GM21786 (cell line): Measurements from ENCODE around the gene NKIRAS1.

Experiments used
- ATAC-seq: cut with Tn5 transposase; IDR thresholded peaks from one replicate; pipeline ENCODE4 v1.9.1; 2021; ENCODE audit not compliant: unreplicated experiment

NKIRAS1 gene

DNA sequence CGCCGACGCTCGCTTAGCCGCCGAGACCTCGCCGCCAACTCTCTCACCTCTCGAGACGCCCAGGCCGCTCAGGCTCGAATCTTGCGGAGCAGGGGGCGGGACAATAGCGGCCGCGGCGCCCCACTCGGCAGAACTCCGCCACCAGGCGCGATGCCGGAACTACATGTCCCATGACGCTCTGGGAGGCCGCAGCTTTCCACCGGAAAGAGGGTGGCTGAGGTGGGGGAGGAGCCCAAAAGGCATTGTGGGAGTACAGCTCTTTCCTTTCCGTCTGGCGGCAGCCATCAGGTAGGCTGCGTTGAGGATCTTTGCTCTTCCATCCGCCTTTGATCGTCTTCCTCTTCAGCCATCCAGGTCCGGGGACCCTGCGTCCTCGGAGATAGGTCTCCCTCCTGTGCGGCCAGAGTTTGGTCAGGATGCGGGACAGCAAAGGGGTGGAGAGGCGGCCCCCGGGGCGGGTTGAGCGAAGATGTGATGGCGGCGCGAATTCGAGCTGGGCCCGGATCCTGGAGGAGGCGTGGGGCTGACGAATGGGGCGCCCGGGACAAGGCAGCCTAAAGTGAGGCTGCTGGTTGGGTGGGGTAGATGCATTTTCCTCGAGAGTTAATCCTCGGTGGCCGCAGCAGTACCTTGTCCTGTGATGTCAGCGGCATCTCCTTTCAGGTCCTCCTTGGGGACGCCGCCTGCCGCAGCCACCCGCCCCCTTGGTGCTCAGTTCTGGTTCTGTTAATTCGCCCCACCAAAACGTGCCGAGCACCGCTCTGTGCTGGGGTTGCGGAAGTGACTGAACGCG, at the start of gene NKIRAS1, which contains the start of gene RPL15:
Gene NKIRAS1, minus strand, starts transcription at position 105 of the 793 bp plus-strand sequence. CDS start 6,086 bp downstream, outside the sequence.
Gene RPL15, plus strand, starts transcription at position 247 of the 793 bp plus-strand sequence. CDS start 728 bp downstream, outside the sequence.
- ATAC-seq = peak; percentile 90

- ATAC-seq = no peak
These were observed 49.5 kb upstream of the NKIRAS1 start for GRCh38 chr3:23966328-23966727.

- ATAC-seq = no peak
These were observed 47.9 kb upstream of the NKIRAS1 start for GRCh38 chr3:23964537-23965235.

GRCh38 chr3:23961913-23962312, 45.1 kb upstream of the NKIRAS1 start:
- no peak for ATAC-seq

DNA sequence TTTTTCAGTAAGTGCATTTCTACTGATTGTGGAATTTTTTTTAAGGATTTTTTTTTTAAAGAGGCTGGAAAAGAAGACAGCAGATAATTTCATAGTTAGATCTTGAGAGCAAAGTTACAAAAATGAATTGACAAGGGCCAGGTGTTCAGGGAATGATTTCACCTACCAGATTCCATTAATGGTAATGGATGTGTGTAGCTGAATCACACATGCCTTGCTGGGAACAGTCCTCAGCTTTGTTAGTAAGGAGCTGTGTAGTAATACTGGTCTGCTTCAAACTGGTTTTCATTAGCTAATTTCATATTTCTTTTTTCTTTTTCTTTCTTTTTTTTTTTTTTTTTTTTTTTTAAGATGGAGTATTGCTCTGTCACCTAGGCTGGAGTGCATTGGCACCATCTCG, 44.3 kb upstream of the NKIRAS1 start:
- no peak for ATAC-seq

DNA sequence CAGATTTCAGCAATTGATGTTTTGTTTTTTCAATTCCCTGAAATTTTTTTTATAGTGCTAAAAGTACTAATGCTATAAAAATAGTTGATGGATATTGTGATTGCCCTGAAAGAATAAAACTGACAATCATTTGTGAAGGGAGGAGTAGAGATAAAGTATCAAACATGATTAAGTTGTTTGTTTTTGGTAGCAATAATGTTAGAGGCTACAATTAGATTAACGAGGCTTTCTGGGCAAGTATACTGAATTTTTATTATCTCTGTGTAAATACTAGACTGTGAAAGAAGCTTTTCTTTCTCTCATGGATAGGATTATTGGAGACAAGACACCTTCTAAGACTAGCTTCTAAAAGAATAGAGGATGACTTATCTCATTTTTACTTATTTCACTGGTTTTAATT, 43.9 kb upstream of the NKIRAS1 start:
- ATAC-seq = no peak

- ATAC-seq = no peak
These were observed 42.5 kb upstream of the NKIRAS1 start for GRCh38 chr3:23959135-23959900.

GRCh38 chr3:23956701-23957100, 39.9 kb upstream of the NKIRAS1 start:
- no peak for ATAC-seq

DNA sequence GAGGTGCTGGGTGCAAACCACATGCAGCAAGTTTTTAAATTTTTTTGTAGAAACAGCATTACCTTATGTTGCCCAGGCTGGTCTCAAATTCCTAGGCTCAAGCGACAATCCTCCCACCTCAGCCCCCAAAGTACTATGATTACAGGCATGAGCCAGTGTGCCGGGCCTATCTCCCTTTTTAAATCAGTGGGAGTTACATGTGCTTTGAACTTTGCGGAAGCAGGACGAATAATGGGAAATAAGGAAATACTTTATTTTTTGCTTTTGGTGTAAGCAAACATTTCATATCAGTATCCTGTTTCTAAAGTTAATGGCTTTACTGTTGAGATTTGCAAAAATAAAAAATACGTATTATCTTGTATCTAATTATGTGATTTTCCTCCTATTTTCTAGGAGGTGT, 37.4 kb upstream of the NKIRAS1 start:
- no peak for ATAC-seq

GRCh38 chr3:23953523-23953922, 36.7 kb upstream of the NKIRAS1 start:
- ATAC-seq = no peak

- ATAC-seq = peak; percentile 51
These were observed 35.9 kb upstream of the NKIRAS1 start for GRCh38 chr3:23952646-23953045.

GRCh38 chr3:23950293-23950692, 33.5 kb upstream of the NKIRAS1 start:
- peak; percentile 25 for ATAC-seq

DNA sequence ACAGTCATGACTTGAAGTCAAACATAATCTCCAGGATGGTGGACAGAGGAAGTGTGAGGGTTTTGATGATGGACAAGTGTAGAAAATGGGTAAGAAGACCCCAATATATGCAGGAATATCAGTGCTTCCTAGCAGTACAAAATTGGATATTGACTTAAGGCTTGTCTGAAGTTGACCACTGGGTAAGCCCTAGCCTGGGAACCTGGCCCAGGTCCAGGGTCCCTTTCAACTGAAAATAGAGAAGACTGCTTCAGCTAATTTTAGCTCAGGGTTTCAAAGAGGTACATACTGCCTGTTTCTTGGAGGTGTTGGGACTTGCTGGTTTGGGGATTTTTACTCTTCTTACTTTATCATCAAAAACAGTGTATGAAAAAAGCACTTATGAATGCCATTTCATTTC, 33.0 kb upstream of the NKIRAS1 start:
- peak; percentile 25 for ATAC-seq

GRCh38 chr3:23948761-23949160, 32.0 kb upstream of the NKIRAS1 start:
- ATAC-seq = no peak

GRCh38 chr3:23945913-23946687, 29.3 kb upstream of the NKIRAS1 start:
- ATAC-seq = peak; percentile 68

GRCh38 chr3:23945663-23945912, 28.8 kb upstream of the NKIRAS1 start:
- ATAC-seq = no peak

DNA sequence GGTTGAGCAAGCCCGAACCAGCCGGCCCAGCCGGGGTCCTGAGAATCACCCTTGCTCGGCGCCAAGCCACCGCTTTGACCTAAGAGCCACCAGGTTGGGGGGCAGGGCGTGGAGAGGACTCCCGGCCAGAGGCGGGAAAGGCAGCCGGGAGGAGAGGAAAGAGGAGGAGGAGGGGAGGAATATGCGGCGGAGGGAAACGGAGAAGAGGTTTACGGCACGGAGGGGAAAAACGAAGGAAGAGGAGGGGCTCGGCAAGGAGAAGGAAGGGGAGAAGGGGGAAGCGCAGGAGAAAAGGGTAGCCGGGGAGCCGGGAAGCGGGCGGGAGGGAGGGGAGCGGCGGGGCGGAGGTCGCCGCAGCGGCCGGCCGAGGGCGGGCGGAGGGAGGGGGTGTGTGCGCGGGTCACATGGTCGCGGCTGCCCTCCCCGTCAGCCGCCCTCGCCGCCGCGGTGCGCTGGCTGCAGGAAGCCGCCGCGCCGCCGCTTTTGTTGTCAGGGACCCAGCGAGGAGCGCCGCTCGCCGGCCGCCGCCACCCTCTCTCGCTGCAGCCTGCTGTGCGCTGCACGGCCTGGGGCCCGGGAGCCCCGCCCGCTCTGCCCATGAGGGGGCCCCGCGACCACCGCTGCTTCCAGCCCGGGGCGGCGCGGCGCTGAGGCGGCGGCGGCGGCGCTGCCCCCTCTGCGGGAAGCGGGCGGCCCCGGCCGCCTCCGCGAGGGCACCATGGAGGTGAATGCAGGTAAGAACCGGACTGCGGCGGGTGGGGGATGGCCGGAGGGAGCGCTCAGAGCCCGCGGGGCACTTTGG, 28.3 kb upstream of the NKIRAS1 start, which contains the start of gene NR1D2:
Gene NR1D2, plus strand, starts transcription at position 426 of the 802 bp plus-strand sequence. Its CDS starts 293 bp downstream, at position 719.
- peak; percentile 48 for ATAC-seq

DNA sequence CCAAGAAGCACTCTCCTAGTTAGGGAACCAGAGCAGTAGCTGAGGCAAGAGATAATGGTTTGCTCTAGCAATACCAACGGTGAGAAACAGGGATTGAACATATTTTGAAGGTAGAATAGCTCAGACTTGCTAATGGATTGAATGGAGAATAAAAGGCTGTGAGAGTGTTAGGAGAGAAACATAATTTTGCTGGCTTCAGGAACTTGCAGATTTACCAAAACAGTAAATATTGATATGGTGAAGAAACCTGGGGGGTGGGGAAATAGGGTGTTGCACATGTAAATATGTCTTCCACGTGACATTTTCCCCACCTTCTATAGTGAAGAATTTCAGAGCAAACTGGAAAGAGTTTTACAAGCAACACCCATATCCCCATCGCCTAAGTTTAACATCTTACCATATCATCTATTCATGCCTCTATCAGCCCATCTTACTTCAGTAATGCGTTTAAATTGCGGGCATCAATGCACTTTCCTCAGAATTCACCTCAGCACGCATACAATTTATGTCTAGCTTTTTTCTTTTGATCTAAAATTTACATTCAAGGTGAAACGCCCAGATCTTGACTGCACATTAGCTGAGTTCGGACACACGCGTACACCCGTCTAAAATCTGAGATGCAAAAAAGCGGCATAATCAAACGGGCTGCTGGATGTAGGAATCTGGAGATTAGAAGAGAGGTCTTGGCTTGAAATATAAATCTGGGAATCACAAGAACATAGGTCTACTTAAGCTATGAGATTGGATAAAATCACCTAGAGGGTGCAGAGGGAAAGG, 27.4 kb upstream of the NKIRAS1 start:
- ATAC-seq = no peak

DNA sequence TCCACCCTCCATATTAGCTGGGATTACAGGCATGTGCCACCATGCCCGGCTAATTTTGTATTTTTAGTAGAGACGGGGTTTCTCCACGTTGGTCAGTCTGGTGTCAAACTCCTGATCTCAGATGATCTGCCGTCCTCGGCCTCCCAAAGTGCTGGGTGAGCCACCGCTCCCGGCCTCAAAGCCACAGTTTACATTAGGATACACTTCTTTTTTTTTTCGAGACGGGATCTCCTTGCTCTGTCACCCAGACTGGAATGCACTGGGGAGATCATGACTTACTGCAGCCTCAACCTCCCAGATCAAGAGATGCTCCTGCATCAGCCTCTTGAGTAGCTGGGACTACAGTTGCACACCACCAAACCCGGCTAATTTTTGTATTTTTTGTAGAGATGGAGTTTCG, 25.8 kb upstream of the NKIRAS1 start:
- ATAC-seq = no peak
